Esophagus muscularis mucosa (tissue), 4 donors: Measurements from ENCODE around the gene SRXN1. TPM values are rescaled to one million over a fixed set of nuclear protein-coding genes. Genes with fewer than 3 reads are reported as not detected.
"Not testable (repeated sequence)": the region's sequence is repeated elsewhere in the genome, so short reads cannot be mapped to it uniquely, and the experiment has no call there.

Experiments used
- DNase-seq: peaks from one replicate; pipeline ENCODE4 v3.0.0-alpha.2; 2017; ENCODE audit errors: extremely low spot score
- H3K27ac ChIP-seq, 4 donors: fragments of 200-600 bp; sonication (generic); replicated peaks in 1 of 4; 1 replicate in 3 of 4; 2 replicates in 1 of 4; pipeline ENCODE4 v1.5.1; 2016 to 2019; ENCODE audit warnings: mild to moderate bottlenecking in 1 of 4
- H3K27me3 ChIP-seq, 4 donors: fragments of 200-600 bp; sonication (generic); one replicate each; pipeline versions ENCODE4 v1.5.1 to v1.6.0; 2016 to 2019
- H3K36me3 ChIP-seq, 4 donors: fragments of 200-600 bp; sonication (generic); one replicate each; pipeline ENCODE4 v1.5.1; 2016 to 2019
- H3K4me1 ChIP-seq, 4 donors: fragments of 200-600 bp; sonication (generic); one replicate each; pipeline ENCODE4 v1.5.1; 2016 to 2019
- H3K4me3 ChIP-seq, 4 donors: fragments of 200-600 bp; sonication (generic); 1 replicate in 2 of 4; 2 replicates in 2 of 4; pipeline ENCODE4 v1.5.1; 2016 to 2019; ENCODE audit warnings: mild to moderate bottlenecking in 4 of 4, moderate library complexity in 1 of 4
- H3K9me3 ChIP-seq, 4 donors: fragments of 200-600 bp; sonication (generic); 1 replicate in 3 of 4; 2 replicates in 1 of 4; pipeline ENCODE4 v1.5.1; 2016 to 2019
- CTCF ChIP-seq, 3 experiments: fragments of 200-600 bp in 2 of 3; fragments of 450-650 bp in 1 of 3; sonication (generic) in 2 of 3; IDR thresholded peaks; one replicate each; pipeline ENCODE4 v1.5.1; 2017 to 2019; ENCODE audit warnings: antibody characterized with exemption in 3 of 3, mild to moderate bottlenecking in 2 of 3, moderate library complexity in 1 of 3
- EP300 ChIP-seq: sonication (generic); formaldehyde crosslinking; IDR thresholded peaks from one replicate; pipeline ENCODE4 v1.6.1; 2017; ENCODE audit warnings: antibody characterized with exemption
- POLR2A ChIP-seq: fragments of 450-650 bp; IDR thresholded peaks from one replicate; pipeline ENCODE4 v1.6.1; 2017; ENCODE audit warnings: antibody characterized with exemption, moderate library complexity, mild to moderate bottlenecking, low read depth
- POLR2AphosphoS5 ChIP-seq, 2 donors: sonication (generic); formaldehyde crosslinking; IDR thresholded peaks; one replicate each; pipeline ENCODE4 v1.6.1; 2017; ENCODE audit warnings: antibody characterized with exemption in 2 of 2
- WGBS: methylation state at CpG from one replicate; pipeline ENCODE4 v1.1.5; 2018; 5-methylcytosine and 5-hydroxymethylcytosine counted together
- intact Hi-C: fragments of 100-400 bp; cut with DNase I; formaldehyde crosslinking; loops from one replicate; pipeline ENCODE4 v1.15.1; 2023
- total RNA-seq, 4 donors: library from RNA; depleted of rRNA; stranded (reverse); fragments of >200 nt; gene quantifications; one replicate each; pipeline versions ENCODE4 v1.1.0 to v1.2.1, GENCODE V29; 2016

SRXN1 gene
- total RNA-seq, 4 donors from 2014 or later = 37.0 to 58.2 (median 41.4) TPM

DNA sequence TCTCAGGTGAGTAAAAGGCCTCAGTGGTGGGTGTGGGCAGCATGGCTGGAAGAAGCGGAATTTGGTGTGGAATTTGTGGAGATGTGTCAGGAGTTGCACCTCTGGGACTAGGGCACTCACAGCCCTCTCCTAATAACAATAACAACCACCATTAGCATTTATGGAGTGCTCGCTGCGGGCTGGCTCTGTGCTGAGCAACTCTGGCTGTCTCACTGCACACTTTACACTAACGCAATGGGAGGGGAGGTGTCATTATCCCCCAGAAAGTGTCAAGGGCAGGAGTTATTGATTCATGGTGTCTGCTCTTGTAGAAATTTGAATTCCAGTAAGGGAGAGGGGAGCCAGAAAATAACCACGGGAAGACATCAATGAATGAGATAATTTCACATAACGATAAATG, 45.3 kb upstream of the SRXN1 start:
- DNase-seq = no peak
- Histone ChIP-seq H3K27ac (no peak overlapping the region), H3K9me3 (no peaks in the 10 kb centered on the region), H3K27me3 (peaks cover 0 to 64% (median 0%) of the 10 kb centered on the region in 4 donors), H3K4me1 (peaks cover 0 to 4% (median 0%) of the 10 kb centered on the region in 4 donors), H3K36me3 (no peaks in the 10 kb centered on the region), H3K4me3 (no peak overlapping the region)
- intact Hi-C loops = no loop called here
- TF ChIP-seq CTCF (IDR thresholded peaks at IDR 0.05) (no peak), POLR2A (no peak), EP300 (no peak), POLR2AphosphoS5 (IDR thresholded peaks at IDR 0.05) (no peak)
- 67% methylated on average over 6 of the region's 6 CpGs for WGBS

- Histone ChIP-seq H3K36me3 (no peaks in the 10 kb centered on the region), H3K4me3 (no peak overlapping the region), H3K4me1 (peaks cover 0 to 4% (median 0%) of the 10 kb centered on the region in 4 donors), H3K9me3 (no peaks in the 10 kb centered on the region), H3K27ac (no peak overlapping the region), H3K27me3 (peaks cover 0 to 64% (median 0%) of the 10 kb centered on the region in 4 donors)
- 79% methylated on average over 9 of the region's 9 CpGs for WGBS
- DNase-seq = no peak
- TF ChIP-seq CTCF (IDR thresholded peaks at IDR 0.05) (no peak), POLR2AphosphoS5 (IDR thresholded peaks at IDR 0.05) (no peak), POLR2A (no peak), EP300 (no peak)
- intact Hi-C loops = no loop called here
Observed at GRCh38 chr20:697826-698225, 44.8 kb upstream of the SRXN1 start.

DNA sequence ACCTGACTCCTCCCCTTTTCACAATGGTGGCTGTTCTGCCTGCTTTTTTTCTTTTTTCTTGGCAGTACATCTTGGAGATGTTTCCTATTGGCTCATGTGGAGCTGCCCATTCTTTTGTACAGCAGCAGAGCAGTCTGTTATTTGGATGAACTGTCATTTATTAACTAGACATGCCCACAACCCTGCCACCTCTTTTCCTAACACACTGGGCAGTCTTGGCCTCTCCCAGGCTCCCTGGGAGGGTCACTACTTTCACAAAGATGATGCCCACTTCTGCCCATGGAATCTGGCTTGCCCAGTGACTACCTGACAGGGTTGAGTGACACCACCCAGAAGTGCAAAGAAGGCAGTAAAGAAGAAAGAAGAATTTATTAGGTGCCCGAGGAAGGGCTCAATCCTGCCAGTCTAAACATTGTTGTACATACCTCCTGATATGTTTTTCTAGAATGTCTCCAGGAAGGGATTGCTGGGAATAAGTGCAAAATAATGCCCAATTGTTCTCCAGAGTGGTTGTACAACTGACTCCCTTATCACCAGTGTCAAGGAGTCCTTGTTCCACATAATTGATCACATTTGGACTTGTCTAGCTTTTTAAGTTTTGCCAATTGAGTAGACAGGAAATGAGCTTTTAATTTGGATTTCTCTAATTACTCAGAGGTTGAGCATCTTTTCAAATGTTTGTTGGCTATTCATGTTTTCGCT, 42.3 kb upstream of the SRXN1 start:
- TF ChIP-seq EP300 (no peak), POLR2AphosphoS5 (IDR thresholded peaks at IDR 0.05) (no peak), CTCF (IDR thresholded peaks at IDR 0.05) (no peak), POLR2A (no peak)
- DNase-seq = no peak
- H3K4me1 ChIP-seq = peaks cover 0 to 4% (median 0%) of the 10 kb centered on the region in 4 donors
- no peak overlapping the region for H3K4me3 ChIP-seq
- H3K27me3 ChIP-seq = peaks cover 0 to 51% (median 0%) of the 10 kb centered on the region in 4 donors
- no peak overlapping the region for H3K27ac ChIP-seq
- H3K9me3 ChIP-seq = no peaks in the 10 kb centered on the region
- no peaks in the 10 kb centered on the region for H3K36me3 ChIP-seq
- intact Hi-C loops = no loop called here
- 57% methylated on average over 2 of the region's 2 CpGs for WGBS

- DNase-seq = no peak
- H3K36me3 ChIP-seq = no peaks in the 10 kb centered on the region
- intact Hi-C loops = no loop called here
- no peak overlapping the region for H3K27ac ChIP-seq
- peaks cover 0 to under 1% (median 0%) of the 10 kb centered on the region in 4 donors for H3K4me1 ChIP-seq
- H3K9me3 ChIP-seq = no peaks in the 10 kb centered on the region
- 73% methylated on average over 4 of the region's 4 CpGs for WGBS
- peaks cover 0 to 51% (median under 1%) of the 10 kb centered on the region in 4 donors for H3K27me3 ChIP-seq
- TF ChIP-seq POLR2A = no peak
- no peak for TF ChIP-seq CTCF (IDR thresholded peaks at IDR 0.05)
- TF ChIP-seq POLR2AphosphoS5 (IDR thresholded peaks at IDR 0.05) = no peak
- TF ChIP-seq EP300 = no peak
- H3K4me3 ChIP-seq = no peak overlapping the region
Observed at GRCh38 chr20:694496-694895, 41.5 kb upstream of the SRXN1 start.

- peaks cover 0 to 55% (median 3%) of the 10 kb centered on the region in 4 donors for H3K27me3 ChIP-seq
- H3K4me3 ChIP-seq, DNase-seq, H3K27ac ChIP-seq, H3K9me3 ChIP-seq, H3K36me3 ChIP-seq, H3K4me1 ChIP-seq, intact Hi-C loops: not testable (repeated sequence)
- 88% methylated on average over 9 of the region's 10 CpGs for WGBS
Observed at GRCh38 chr20:693786-694185, 40.8 kb upstream of the SRXN1 start.
